ENCODE results near the gene PNMT.

The PNMT gene

GRCh38 chr17:39667945-39668924, at the start of gene PNMT:
TSS of gene PNMT (plus strand) at chr17:39668453. CDS start at chr17:39668476, 23 bp downstream.
- DNase-seq (ENCODE audit: low read depth) = no peak
- H3K4me3 ChIP-seq (ENCODE audit: control insufficient read depth, low read depth, low read length) = no peak within 1 kb of the TSS
- peak; percentile 64 for TF ChIP-seq CTCF (IDR thresholded peaks at IDR 0.05; ENCODE audit: control insufficient read depth, insufficient read depth, low read depth, low read length, missing control alignments)

GRCh38 chr17:39618956-39619785, 49.1 kb upstream of the PNMT start:
- H3K4me3 ChIP-seq (ENCODE audit: control insufficient read depth, low read depth, low read length) = no peak overlapping the region
- no peak for DNase-seq (ENCODE audit: low read depth)
- no peak for TF ChIP-seq CTCF (IDR thresholded peaks at IDR 0.05; ENCODE audit: control insufficient read depth, insufficient read depth, low read depth, low read length, missing control alignments)

GRCh38 chr17:39619786-39620101, 48.5 kb upstream of the PNMT start:
- DNase-seq (ENCODE audit: low read depth) = no peak
- TF ChIP-seq CTCF (IDR thresholded peaks at IDR 0.05; ENCODE audit: control insufficient read depth, insufficient read depth, low read depth, low read length, missing control alignments) = no peak
- no peak overlapping the region for H3K4me3 ChIP-seq (ENCODE audit: control insufficient read depth, low read depth, low read length)

GRCh38 chr17:39621523-39622379, 46.5 kb upstream of the PNMT start:
- peak; percentile 23 for DNase-seq (ENCODE audit: low read depth)
- no peak overlapping the region for H3K4me3 ChIP-seq (ENCODE audit: control insufficient read depth, low read depth, low read length)
- TF ChIP-seq CTCF (IDR thresholded peaks at IDR 0.05; ENCODE audit: control insufficient read depth, insufficient read depth, low read depth, low read length, missing control alignments) = peak; percentile 100

GRCh38 chr17:39622380-39623006, 45.8 kb upstream of the PNMT start:
- DNase-seq (ENCODE audit: low read depth) = no peak
- no peak for TF ChIP-seq CTCF (IDR thresholded peaks at IDR 0.05; ENCODE audit: control insufficient read depth, insufficient read depth, low read depth, low read length, missing control alignments)
- H3K4me3 ChIP-seq (ENCODE audit: control insufficient read depth, low read depth, low read length) = no peak overlapping the region
